AG08396 (cell line): ENCODE results near the gene MAPK6.
A peak's percentile ranks its signal among the peaks of the same experiment; 100 is the strongest.
"Not testable (repeated sequence)": the region's sequence is repeated elsewhere in the genome, so short reads cannot be mapped to it uniquely, and the experiment has no call there.

Source experiments
- DNase-seq: peaks from one replicate; pipeline ENCODE4 v3.0.0; 2012; ENCODE audit warnings: low spot score, mixed read lengths

The MAPK6 gene

GRCh38 chr15:52080706-52081392, 61.8 kb downstream of the MAPK6 start:
- no peak for DNase-seq

- no peak for DNase-seq
Observed at GRCh38 chr15:52082197-52083036, 63.4 kb downstream of the MAPK6 start.

- not testable (repeated sequence) for DNase-seq
Observed at GRCh38 chr15:52083037-52083359, 64.0 kb downstream of the MAPK6 start.

- DNase-seq: no peak
Observed at GRCh38 chr15:52083603-52084002, 64.6 kb downstream of the MAPK6 start.

- no peak for DNase-seq
Observed at GRCh38 chr15:52085299-52085698, 66.3 kb downstream of the MAPK6 start.

- no peak for DNase-seq
Observed at GRCh38 chr15:52086011-52086786, 67.2 kb downstream of the MAPK6 start.

GRCh38 chr15:52090193-52090592, 71.2 kb downstream of the MAPK6 start:
- no peak for DNase-seq

- no peak for DNase-seq
Observed at GRCh38 chr15:52093167-52093538, 74.1 kb downstream of the MAPK6 start.

- peak; percentile 52 for DNase-seq
Observed at GRCh38 chr15:52093539-52094510, 74.8 kb downstream of the MAPK6 start.

- no peak for DNase-seq
Observed at GRCh38 chr15:52094811-52095584, 76.0 kb downstream of the MAPK6 start.

- peak; percentile 31 for DNase-seq
Observed at GRCh38 chr15:52095597-52096262, 76.7 kb downstream of the MAPK6 start.

GRCh38 chr15:52096536-52096935, 77.5 kb downstream of the MAPK6 start:
- not testable (repeated sequence) for DNase-seq

- no peak for DNase-seq
Observed at GRCh38 chr15:52097180-52097579, 78.2 kb downstream of the MAPK6 start.

- DNase-seq: no peak
Observed at GRCh38 chr15:52098323-52098722, 79.3 kb downstream of the MAPK6 start.

GRCh38 chr15:52099651-52100272, 80.7 kb downstream of the MAPK6 start:
- no peak for DNase-seq

- peak; percentile 59 for DNase-seq
Observed at GRCh38 chr15:52100807-52101442, 81.9 kb downstream of the MAPK6 start.

- no peak for DNase-seq
Observed at GRCh38 chr15:52101542-52102323, 82.7 kb downstream of the MAPK6 start.

- DNase-seq: peak; percentile 61
Observed at GRCh38 chr15:52102463-52102862, 83.4 kb downstream of the MAPK6 start.
